ENCODE results near the gene ZFYVE27. TPM values are rescaled to one million over a fixed set of nuclear protein-coding genes. Genes with fewer than 3 reads are reported as not detected.

ZFYVE27 gene
- total RNA-seq, 1 donor from 2014 or later = 32.9 TPM

DNA sequence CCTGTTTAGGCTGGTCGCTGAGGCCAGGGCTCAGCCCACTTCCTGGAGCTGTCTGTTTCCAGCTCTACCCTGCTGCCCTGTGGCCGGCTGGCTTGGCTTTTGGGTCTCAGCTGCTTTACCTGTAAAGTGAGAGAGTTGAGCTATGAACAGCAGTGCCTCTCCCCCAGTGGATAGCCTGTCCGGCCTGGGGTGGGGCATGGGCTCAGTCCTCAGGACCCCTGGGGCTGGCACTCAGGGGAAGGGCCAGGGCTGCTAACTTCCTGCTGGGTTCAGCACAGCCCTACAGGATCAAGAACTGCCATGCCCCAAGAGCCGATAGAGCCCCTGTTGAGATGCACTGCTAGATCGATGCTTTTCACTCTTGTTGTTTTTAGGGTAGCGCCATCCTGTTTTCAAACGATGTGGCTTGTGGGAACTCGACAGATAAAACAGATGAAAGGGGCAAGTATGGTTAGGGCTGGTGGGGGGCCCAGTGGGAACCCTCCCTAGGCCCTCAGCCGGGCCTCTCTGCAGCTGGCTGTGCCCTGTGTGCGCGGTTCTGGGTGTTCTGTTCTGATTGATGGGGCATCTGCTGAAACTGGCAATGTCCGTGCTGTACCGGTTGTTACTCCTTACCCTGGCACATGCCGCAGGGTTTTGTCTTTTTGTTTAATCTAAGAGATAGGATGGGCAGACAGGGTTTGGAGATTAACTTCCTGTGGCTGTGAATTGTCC lies 44.8 kb downstream of the ZFYVE27 start:
- ATAC-seq (peak; percentile 49), DNase-seq (ENCODE audit: low spot score) (no peak)
- intact Hi-C loops (cut with DNase I) = no loop called here

- no peak for DNase-seq (ENCODE audit: low spot score)
- intact Hi-C loops (cut with DNase I) = no loop called here
- ATAC-seq = no peak
Observed at GRCh38 chr10:97782455-97783228, 45.7 kb downstream of the ZFYVE27 start.

GRCh38 chr10:97784200-97784810 lies 47.4 kb downstream of the ZFYVE27 start:
- DNase-seq (ENCODE audit: low spot score) = no peak
- intact Hi-C loops (cut with DNase I) = no loop called here
- ATAC-seq = peak; percentile 8

DNA sequence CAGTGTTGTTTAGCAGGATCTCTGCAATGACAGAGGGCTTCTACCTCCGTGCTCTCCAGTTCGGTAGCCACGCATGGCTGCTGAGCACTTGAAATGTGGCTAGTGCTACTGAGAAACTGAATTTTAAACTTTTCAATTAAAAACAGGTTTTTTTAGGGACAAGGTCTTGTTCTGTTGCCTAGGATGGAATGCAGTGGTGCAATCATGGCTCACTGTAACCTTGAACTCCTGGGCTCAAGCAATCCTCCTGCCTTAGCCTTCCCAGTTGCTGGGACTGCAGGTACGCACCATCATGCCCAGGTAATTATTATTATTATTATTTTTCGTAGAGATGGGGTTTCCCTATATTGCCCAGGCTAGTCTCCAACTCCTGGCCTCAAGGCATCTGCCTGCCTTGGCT lies 48.3 kb downstream of the ZFYVE27 start:
- ATAC-seq (no peak), DNase-seq (ENCODE audit: low spot score) (no peak)
- intact Hi-C loops (cut with DNase I) = no loop called here

- intact Hi-C loops (cut with DNase I) = no loop called here
- DNase-seq (ENCODE audit: low spot score) (no peak), ATAC-seq (no peak)
Observed at GRCh38 chr10:97785731-97786130, 48.8 kb downstream of the ZFYVE27 start.

GRCh38 chr10:97788552-97789442 lies 51.9 kb downstream of the ZFYVE27 start:
- peak; percentile 53 for ATAC-seq
- intact Hi-C loops (cut with DNase I) = no loop called here
- no peak for DNase-seq (ENCODE audit: low spot score)

GRCh38 chr10:97789770-97790397 lies 53.0 kb downstream of the ZFYVE27 start:
- ATAC-seq = no peak
- DNase-seq (ENCODE audit: low spot score) = no peak
- intact Hi-C loops (cut with DNase I) = no loop called here

DNA sequence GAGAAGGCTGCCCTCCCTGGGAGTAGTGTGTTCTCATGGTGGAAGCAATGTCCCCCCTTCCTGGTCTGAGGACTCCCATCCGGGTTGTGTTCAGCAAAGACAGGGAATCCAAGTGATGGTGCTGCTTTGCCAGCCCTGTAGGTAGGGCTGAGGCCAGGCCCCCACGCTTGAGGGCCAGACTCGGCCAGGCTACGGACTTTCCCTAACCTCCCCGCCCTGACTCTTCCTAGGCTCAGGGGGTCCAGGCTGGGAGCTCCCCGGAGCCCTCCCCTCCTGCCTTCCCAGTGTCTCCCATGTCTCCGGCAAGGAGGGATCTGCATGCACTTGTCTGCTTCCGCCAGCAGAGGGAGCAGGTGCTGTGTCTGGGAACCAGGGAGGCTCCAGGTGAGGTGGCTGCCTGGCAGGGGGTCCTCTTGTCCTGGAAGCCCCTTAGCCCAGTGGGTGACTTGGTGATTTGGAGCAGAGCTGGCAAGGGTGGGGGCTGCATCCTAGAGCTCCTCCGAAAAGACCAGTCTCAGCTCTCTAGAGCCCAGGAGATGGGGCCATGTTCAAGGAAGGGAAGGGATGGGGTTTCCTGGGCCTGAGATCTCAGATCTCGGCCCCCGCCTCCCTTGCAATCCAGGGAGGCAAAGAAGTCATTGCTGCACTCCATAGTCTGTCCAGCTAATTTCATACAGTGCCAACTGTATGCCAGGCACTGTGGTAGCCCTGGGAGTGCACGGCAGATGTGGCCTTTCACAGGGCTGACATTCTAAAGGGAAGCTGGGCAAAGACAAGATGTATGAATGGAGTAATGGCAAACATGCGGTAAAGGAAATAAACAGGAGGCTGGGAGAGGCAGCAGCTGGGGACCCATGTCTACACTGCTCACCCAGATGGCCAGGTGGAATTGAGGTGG lies 55.1 kb downstream of the ZFYVE27 start:
- DNase-seq (ENCODE audit: low spot score) (peak; percentile 84), ATAC-seq (peak; percentile 76)
- intact Hi-C loops (cut with DNase I) = no loop called here

DNA sequence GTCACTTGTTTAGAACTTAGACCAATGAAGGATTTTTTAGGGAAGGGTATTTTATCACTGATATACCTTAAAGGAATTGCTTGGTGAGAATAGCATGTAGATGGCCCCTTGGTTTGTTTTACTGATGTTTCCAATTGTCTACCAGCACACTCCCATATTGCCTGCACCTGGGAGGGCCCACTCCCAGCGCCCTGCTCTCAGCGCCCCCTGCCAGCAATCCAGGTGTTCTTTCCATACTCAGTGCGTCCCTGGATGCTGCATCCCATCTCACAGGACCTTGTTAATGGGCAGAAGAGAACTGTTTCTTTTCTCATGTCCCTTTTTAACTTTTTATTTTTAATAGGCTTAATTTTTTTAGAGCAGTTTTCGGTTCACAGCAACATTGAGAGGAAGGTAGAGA lies 59.0 kb downstream of the ZFYVE27 start:
- intact Hi-C loops (cut with DNase I) = no loop called here
- ATAC-seq (no peak), DNase-seq (ENCODE audit: low spot score) (no peak)

DNA sequence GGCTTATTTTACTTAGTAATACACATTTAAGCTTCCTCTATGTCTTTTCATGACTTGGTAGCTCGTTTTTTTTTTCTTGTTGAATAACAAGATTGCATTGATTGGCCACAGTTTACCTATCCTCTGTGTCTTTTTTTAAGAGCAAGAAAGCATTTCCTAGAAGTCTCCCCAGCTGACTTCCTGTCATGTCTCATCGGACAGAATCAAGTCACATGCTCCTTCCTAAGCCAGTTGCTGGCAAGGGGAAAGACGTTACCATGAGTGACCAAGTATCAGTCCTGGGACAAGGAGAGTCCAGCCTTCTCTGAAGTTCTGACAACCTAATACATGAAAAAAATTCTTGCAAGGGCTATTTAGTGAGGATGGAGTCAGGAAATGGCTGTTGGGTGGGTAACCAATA lies 59.7 kb downstream of the ZFYVE27 start:
- intact Hi-C loops (cut with DNase I) = no loop called here
- ATAC-seq (no peak), DNase-seq (ENCODE audit: low spot score) (no peak)

DNA sequence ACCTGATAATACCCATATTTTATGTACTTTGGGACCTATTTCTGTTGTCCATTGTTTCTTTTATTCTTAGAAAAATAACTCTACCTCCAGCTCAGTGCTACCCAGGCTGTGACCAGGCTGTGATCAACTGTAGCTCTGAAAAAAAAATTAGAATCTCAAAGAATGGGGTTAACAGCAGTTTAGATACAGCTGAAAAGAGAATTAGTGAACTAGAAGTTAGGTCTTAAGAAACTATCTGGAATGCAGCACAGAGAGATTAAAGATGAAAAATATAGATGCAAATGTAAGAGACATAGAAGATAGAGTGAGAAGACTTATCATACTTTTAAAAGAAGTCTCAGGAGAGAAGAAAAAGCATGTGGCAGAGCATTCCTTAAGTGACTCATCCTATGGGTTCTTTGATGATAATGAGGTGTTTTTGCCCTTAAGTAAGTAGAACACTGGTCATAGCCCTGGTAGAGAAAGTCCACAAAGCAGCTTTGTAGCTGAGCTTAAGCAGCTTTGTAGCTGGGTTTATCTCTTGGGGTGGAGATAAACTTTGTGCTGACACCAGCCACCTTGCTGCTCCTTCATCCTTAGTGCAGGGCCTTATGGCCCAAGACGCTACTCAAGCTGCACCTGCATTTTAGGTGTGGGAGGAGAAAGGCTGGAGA lies 62.2 kb downstream of the ZFYVE27 start:
- DNase-seq (ENCODE audit: low spot score) = no peak
- intact Hi-C loops (cut with DNase I) = no loop called here
- no peak for ATAC-seq

DNA sequence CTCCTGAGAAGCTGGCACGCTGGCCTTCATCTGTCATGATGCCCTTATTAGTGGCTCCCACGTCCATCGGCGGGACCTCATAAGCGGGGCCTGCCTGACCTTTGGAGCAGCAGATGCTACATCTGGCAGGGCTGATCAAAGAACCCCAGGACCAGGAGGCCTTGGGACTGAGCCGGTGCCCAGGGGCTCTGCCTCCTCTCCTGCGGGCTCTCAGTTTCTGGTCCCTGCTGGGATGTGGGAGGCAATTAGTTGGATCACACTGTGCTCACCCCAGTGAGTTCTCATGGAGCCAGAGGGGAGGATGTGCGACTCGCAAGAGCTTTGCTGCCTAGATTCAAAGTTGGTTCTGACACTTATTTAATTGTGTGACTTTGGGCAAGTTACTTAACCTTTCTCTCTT lies 63.5 kb downstream of the ZFYVE27 start:
- intact Hi-C loops (cut with DNase I) = no loop called here
- DNase-seq (ENCODE audit: low spot score) (no peak), ATAC-seq (no peak)

GRCh38 chr10:97801422-97801821 lies 64.5 kb downstream of the ZFYVE27 start:
- ATAC-seq (peak; percentile 81), DNase-seq (ENCODE audit: low spot score) (no peak)

GRCh38 chr10:97805096-97805884 lies 68.4 kb downstream of the ZFYVE27 start:
- intact Hi-C loops (cut with DNase I) = no loop called here
- ATAC-seq (peak; percentile 90), DNase-seq (ENCODE audit: low spot score) (peak; percentile 84)

More at GRCh38 chr10:97801422-97801821, 64.5 kb downstream of the ZFYVE27 start:
- intact Hi-C loops (cut with DNase I) = no loop called here

- intact Hi-C loops (cut with DNase I) = no loop called here
- no peak for DNase-seq (ENCODE audit: low spot score)
- ATAC-seq = no peak
Observed at GRCh38 chr10:97805949-97806348, 69.0 kb downstream of the ZFYVE27 start.

GRCh38 chr10:97810446-97810845 lies 73.5 kb downstream of the ZFYVE27 start:
- no peak for ATAC-seq
- DNase-seq (ENCODE audit: low spot score) = no peak
- intact Hi-C loops (cut with DNase I) = no loop called here
